Motor neuron (in vitro differentiated cells): ENCODE measurements around the gene ARHGAP8. TPM values are rescaled to one million over a fixed set of nuclear protein-coding genes. Genes with fewer than 3 reads are reported as not detected.
A peak's percentile ranks its signal among the peaks of the same experiment; 100 is the strongest.

Experiments
- ATAC-seq, 8 experiments: fragments of 200-7000 bp; cut with Tn5 transposase; replicated peaks in 6 of 8; 2 replicates each; pipeline ENCODE4 v1.8.0; 2021; ENCODE audit warnings: mild to moderate bottlenecking in 8 of 8, moderate library complexity in 8 of 8
- H3K27ac ChIP-seq, 2 donors: fragments of 250-450 bp; sonication (Bioruptor Pico); 2 replicates each; pipeline ENCODE4 v1.9.0; 2021; ENCODE audit warnings: antibody characterized with exemption in 2 of 2, mild to moderate bottlenecking in 2 of 2, moderate library complexity in 1 of 2
- H3K4me1 ChIP-seq, 2 donors: fragments of 250-450 bp; sonication (Bioruptor Pico); replicated peaks in 1 of 2; 2 replicates each; pipeline ENCODE4 v1.6.1; 2021; ENCODE audit warnings: antibody characterized with exemption in 2 of 2, mild to moderate bottlenecking in 2 of 2, moderate library complexity in 1 of 2
- H3K4me3 ChIP-seq, 5 donors: fragments of 250-450 bp; sonication (Bioruptor Pico); 2 replicates each; pipeline ENCODE4 v1.9.0; 2021; ENCODE audit warnings: antibody characterized with exemption in 5 of 5, mild to moderate bottlenecking in 5 of 5, moderate library complexity in 4 of 5
- WGBS, 10 experiments: fragments of 450-650 bp; shearing (Covaris generic); methylation state at CpG; one replicate each; pipeline ENCODE4 v1.0.0; 2022; 5-methylcytosine and 5-hydroxymethylcytosine counted together
- in situ Hi-C, 9 experiments: fragments of 400-800 bp; cut with MboI; loops; one replicate each; pipeline ENCODE4 v1.15.0; 2021; ENCODE audit warnings: low sequenced_read_pairs in 9 of 9, low pct_unique_long_range_greater_than_20kb in 2 of 9; ENCODE audit not compliant: unreplicated experiment in 9 of 9
- total RNA-seq, 8 experiments: library from RNA; unstranded; fragments of 300-600 nt; gene quantifications; 2 replicates each; pipeline versions ENCODE4 v1.2.3 to v1.2.4, GENCODE V29; 2022

Gene ARHGAP8
- total RNA-seq, 8 experiments from 2014 or later = 0.25 to 3.6 (median 1.5) TPM; not detected in 1

DNA sequence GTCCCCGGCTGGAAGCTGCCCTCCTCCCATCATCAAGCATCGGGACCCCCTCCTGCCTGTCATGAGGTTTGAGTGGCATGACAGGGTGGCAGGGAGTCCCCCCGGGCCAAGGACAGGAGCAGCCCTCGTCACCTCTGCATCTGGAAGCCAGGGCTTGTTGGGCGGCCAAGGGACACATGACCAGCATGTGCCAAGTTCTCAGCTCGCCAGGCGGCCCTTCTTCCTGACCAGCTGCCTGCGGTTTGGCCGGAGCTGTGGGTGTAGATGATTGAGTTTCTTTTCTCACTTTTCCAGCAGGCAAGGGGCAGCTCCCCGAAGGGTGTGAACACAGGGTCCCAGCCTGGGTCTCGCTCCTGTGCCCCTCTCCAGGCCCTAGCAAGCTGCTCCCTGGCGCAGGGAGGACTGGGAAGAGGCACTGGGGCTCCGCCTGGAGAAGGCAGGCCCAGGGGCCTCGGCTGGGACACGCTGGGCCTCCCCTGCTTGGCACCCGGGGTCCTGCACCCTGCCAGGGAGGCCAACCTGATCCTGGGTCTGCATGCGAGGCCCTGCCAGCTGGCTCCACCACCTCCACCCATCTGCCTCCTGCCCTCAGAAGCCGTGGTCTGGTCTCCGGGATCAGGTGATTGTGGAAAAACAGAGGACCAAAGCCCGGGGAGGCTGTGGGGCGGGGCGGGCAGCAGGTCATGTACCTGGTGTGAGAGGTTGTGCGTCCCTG is 13.4 kb downstream of the ARHGAP8 start:
- Histone ChIP-seq H3K4me1 (no peaks in the 10 kb centered on the region), H3K27ac (no peak overlapping the region), H3K4me3 (no peak overlapping the region)
- ATAC-seq = no peak
- in situ Hi-C loops = no loop called here
- 0 to 90% (median 47%) methylated on average over 2 of the region's 23 CpGs; no CpG with 5 or more reads in 7 of the 10 experiments for WGBS, 10 experiments

DNA sequence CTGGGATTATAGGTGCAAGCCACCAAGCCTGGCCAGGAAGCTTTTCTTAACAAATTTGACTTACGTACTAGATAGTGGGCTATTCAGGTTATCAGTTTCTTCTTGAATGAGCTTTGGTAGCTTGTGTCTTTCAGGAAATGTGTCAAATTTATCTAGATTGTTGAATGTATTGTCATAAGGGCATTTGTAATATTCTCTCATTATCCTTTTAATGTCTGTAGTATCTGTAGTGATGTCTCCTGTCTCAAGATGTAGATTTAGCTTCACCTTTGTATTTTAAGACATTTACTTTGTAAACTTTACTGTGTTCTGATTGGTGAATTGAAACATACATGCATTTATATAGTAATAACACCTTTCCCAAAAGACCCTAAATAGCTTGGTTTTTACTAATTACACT is 20.7 kb downstream of the ARHGAP8 start:
- Histone ChIP-seq H3K27ac (no peak overlapping the region), H3K4me3 (no peak overlapping the region), H3K4me1 (no peaks in the 10 kb centered on the region)
- 57 to 100% (median 95%) methylated on average over 1 of the region's 1 CpG; no CpG with 5 or more reads in 4 of the 10 experiments for WGBS, 10 experiments
- no peak for ATAC-seq
- in situ Hi-C loops = no loop called here

DNA sequence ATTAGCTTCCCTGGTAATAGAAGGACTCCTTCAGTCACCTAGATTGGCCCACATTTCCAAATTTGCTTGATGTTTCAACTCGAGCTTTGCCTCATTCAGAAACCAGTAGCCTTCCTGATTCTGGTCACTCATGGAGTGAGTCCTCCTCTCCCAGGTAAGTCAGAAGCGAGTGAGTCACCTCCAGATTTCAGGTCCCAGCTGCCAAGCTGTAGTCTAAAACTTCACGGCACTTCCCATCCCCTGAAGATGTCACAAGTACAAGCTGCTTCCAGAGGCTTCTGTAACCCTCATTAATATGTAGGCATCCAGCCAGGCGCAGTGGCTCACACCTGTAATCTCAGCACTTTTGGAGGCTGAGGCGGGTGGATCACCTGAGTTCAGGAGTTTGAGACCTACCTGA is 23.5 kb downstream of the ARHGAP8 start:
- no peak overlapping the region for H3K27ac ChIP-seq
- H3K4me1 ChIP-seq = no peaks in the 10 kb centered on the region
- no peak overlapping the region for H3K4me3 ChIP-seq
- in situ Hi-C loops = no loop called here
- 38 to 100% (median 90%) methylated on average over 1 to 4 of the region's 5 CpGs; no CpG with 5 or more reads in 2 of the 10 experiments for WGBS, 10 experiments
- ATAC-seq = no peak

DNA sequence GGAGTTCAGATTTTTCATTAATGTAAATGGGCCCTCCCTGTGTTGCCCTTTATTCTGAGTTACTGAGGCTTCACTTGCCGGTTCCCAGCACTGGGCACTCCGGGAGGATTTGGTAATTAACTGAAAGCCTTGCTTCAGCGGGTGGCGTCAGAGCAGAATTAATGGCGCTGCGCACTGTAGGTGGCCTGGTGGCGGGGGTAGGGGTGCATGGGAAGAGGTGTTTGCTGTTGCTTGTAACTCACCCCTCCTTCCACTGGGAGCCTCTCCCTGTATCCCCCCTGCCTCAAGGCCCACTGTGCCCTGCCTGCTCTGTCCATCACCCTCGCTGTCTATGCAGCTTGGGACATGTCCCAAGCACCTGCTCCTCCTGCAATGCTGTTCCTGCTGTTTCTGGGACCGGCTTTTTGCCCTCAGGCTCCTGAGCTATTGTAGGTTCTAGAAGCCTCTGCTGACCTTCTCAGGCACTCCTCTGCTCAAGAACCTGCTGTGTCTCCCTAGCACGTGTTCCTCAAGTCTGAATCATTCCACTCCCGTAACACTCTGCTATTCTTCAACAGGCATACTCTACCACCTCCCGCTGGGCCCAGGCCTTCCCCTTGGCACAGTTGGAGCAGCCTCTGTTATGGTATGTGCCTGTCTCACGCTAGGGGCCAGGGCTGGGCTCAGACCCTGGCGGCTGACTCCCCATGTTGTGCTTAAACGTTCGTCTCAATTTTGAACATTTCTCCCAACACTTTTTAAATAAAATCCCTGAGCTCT is 24.4 kb downstream of the ARHGAP8 start:
- H3K4me3 ChIP-seq = no peak overlapping the region
- ATAC-seq = peak in 1 of 8 experiments; percentile 26
- in situ Hi-C loops = no loop called here
- H3K27ac ChIP-seq = no peak overlapping the region
- WGBS, 10 experiments = 52 to 82% (median 70%) methylated on average over 3 to 13 of the region's 16 CpGs; no CpG with 5 or more reads in 1 of the 10 experiments
- no peaks in the 10 kb centered on the region for H3K4me1 ChIP-seq

DNA sequence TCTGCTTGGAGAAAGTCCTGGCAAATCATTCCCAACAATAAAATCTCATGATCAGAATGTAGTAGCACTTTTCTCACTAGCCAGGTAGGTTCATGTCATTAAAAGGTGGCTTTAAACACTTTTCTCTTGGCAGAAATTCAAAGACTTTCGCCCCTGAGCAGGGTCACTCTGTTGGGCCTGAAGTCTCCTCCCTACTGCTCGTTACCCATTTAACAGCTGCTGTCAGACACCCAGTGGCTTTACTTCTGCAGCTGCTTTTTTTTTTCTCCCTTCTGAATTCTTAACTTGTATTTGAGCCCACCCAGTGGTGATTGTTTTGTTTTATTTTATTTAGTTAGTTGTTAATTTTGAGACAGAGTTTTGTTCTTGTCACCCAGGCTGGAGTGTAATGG is 25.0 kb downstream of the ARHGAP8 start:
- in situ Hi-C loops = no loop called here
- no peak for ATAC-seq
- no peak overlapping the region for H3K4me3 ChIP-seq
- H3K27ac ChIP-seq = no peak overlapping the region
- H3K4me1 ChIP-seq = no peaks in the 10 kb centered on the region
- WGBS, 10 experiments = 0 to 86% (median 61%) methylated on average over 1 to 2 of the region's 2 CpGs; no CpG with 5 or more reads in 4 of the 10 experiments

DNA sequence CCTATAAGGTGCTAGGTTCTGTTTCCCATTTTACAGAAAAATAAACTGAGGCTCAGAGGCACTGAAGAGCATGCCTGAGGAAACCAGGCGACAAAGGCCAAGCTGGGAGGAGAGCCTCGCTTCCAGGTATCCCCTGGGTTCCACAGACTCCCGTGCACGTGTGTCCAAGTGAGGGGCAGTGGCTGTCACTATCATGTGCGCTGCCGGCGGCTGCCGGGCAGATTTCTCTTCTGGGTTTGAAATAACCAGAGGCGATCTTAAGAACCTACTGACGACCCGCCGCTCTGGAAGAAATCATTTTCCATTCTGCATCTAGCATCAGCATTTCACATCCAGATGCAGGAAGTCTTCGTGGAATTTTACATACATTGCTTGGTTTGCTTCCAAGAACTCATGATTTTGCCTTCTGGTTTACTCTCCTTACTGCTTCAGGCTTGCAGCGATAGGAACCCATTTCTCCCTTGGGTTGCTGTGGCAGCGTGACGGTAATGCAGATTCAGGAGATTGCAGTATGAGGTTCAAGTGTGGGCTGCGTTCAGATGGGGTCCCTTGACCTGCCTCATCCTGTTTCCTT is 28.6 kb downstream of the ARHGAP8 start:
- in situ Hi-C loops = no loop called here
- no peaks in the 10 kb centered on the region for H3K4me1 ChIP-seq
- no peak overlapping the region for H3K27ac ChIP-seq
- ATAC-seq = no peak
- no peak overlapping the region for H3K4me3 ChIP-seq
- WGBS, 10 experiments = 19 to 100% (median 81%) methylated on average over 1 to 10 of the region's 17 CpGs

DNA sequence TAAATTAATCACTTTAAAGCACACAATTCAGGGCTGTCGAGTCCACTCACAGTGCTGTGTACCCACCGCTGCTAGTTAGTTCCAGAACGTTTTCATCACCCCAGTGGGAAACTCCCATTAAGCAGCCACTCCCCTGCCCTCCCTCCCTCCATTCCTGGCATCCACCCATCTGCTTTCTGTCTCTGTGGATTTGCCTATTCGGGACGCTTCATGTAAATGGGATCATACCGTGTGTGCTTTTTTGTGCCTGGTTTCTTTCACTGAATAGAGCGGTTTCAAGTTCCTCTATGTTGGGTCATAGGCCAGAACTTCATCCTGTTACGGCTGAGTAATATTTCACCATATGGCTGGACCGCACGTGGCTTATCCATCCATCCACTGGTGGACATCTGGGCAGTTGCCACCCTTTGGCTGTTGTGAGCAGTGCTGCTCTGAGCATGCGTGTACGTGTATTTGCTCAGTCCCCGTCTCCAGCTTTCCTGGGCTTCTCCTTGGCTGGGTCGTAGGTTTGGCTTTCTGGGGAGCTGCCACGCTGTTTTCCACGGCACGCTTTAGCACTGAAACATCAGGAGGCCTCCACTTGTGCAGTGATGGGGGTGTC is 30.1 kb downstream of the ARHGAP8 start:
- Histone ChIP-seq H3K4me1 (no peaks in the 10 kb centered on the region), H3K27ac (no peak overlapping the region), H3K4me3 (no peak overlapping the region)
- in situ Hi-C loops = no loop called here
- WGBS, 10 experiments = 0 to 100% (median 77%) methylated on average over 1 to 10 of the region's 17 CpGs; no CpG with 5 or more reads in 3 of the 10 experiments
- ATAC-seq = peak in 5 of 8 experiments; percentile 37 to 97 (median 92)

DNA sequence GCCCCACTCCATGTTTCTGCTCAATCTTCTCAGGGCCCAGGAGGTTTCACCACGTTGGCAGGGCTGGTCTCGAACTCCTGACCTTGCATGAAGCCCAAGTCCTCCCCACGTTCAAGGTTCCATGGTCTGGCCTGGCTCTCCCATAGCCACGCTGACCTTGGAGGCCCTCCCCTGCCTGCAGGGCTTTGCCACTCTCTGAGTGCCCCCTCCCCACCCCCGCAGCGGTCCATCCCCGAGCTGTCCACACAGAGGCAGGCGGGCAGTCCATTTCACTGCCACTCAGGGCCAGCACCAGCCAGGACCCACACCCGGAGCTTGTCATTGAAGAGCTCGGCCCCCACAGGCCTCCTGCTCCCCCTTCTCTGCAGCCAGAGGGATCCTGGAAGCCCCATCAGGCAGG is 30.7 kb downstream of the ARHGAP8 start:
- no peak overlapping the region for H3K4me3 ChIP-seq
- ATAC-seq = no peak
- in situ Hi-C loops = no loop called here
- WGBS, 10 experiments = no CpG with 5 or more reads among the region's 10 CpGs
- no peaks in the 10 kb centered on the region for H3K4me1 ChIP-seq
- no peak overlapping the region for H3K27ac ChIP-seq

DNA sequence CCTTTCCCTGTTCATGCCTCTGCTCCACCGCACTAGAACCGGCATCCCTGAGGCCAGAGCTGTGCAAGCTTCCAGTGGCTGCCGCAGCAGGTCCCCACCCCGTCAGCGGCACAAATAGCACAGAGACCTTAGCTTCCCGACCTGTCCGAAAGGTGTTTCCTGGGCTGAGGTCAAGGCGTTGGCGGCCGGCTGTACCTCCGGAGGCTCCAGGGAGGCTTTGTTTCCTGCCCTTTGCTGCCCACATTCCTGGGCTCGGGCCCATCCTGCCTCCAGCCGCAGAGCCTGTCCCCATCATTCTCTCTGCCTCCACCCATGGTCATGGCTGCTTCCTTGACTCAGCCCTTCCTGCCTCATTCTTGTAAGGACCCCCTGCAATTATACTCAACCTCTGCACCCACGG is 31.2 kb downstream of the ARHGAP8 start:
- Histone ChIP-seq H3K4me1 (no peaks in the 10 kb centered on the region), H3K4me3 (no peak overlapping the region), H3K27ac (no peak overlapping the region)
- in situ Hi-C loops = no loop called here
- 0 to 100% (median 47%) methylated on average over 1 to 13 of the region's 14 CpGs for WGBS, 10 experiments
- no peak for ATAC-seq

DNA sequence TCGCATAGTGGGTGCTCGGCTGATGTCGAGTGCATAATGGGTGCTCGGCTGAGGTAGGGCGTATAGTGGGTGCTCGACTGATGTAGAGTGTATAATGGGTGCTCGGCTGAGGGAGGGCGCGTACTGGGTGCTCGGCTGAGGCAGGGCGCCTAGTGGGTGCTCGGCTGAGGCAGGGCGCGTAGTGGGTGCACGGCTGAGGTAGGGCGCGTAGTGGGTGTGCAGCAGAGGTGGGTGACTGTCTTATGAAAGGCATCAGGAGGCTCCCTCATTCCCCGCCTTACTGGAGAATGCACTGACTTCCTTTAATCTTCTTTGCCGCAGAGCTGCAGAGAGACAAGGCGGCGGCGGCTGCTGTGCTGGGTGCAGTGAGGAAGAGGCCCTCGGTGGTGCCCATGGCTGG is 33.8 kb downstream of the ARHGAP8 start:
- Histone ChIP-seq H3K4me1 (no peaks in the 10 kb centered on the region), H3K4me3 (no peak overlapping the region), H3K27ac (no peak overlapping the region)
- no peak for ATAC-seq
- in situ Hi-C loops = no loop called here
- WGBS, 10 experiments = 91 to 98% (median 97%) methylated on average over 6 to 7 of the region's 23 CpGs; no CpG with 5 or more reads in 7 of the 10 experiments

DNA sequence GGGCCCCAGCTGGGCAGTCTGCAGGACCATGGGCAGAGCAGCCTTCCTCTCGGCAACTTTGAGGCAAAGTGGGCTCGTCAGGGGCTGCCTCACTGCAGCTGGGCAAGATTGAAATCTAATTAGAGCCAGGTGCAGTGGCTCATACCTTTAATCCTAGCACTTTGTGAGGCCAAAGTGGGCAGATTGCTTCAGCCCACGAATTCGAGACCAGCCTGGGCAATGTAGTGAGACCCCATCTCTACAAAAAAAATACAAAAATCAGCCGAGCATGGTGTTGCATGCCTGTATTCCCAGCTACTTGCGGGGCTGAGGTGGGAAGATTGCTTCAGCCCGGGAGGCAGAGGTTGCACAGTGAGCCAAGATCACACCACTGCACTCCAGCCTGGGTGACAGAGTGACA is 34.2 kb downstream of the ARHGAP8 start:
- 7 to 100% (median 84%) methylated on average over 2 to 5 of the region's 7 CpGs; no CpG with 5 or more reads in 1 of the 10 experiments for whole genome bisulfite sequencing, 10 experiments
- in situ Hi-C loops = no loop called here
- H3K27ac ChIP-seq = no peak overlapping the region

DNA sequence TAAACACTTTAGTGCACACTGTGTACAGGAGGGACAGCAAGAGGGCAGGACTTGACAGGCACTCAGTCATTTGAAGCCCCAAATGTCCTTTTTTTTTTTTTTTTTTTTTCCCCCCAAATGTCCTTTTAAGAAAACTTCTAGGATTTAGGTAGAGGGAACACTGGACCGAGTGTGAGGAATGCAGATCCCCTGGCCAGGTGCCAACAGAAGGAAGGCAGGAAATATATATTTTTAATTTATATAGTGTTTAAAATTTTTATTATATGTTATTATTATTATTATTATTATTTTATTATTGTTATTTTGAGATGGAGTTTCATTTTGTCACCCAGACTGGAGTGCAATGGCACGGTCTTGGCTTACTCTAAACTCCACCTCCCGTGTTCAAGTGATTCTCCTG is 35.5 kb downstream of the ARHGAP8 start:
- WGBS, 10 experiments = 0 to 100% (median 14%) methylated on average over 1 to 3 of the region's 3 CpGs; no CpG with 5 or more reads in 3 of the 10 experiments

More for the DNA sequence above, 34.2 kb downstream of the ARHGAP8 start:
- ATAC-seq = no peak
- H3K4me3 ChIP-seq = no peak overlapping the region
- H3K4me1 ChIP-seq = no peaks in the 10 kb centered on the region

DNA sequence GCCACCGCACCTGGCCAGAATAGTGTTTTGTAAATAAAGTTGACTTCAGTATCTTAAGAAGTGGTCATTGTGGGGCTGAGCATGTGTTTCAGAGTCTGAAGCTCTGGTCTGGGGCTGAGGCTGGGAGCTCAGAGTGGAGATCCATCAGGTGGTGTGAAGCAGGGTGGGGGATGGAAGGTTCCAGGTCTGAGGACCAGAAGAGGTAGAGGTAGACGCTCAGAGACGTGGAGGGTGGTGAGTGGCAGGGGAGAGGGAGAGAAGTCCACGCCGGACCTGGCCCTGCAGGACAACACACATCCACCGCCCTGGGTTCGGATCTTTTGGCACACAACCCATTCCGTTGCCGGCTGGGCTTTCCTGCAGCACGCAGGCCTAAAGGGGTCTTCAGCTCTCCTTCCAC is 40.7 kb downstream of the ARHGAP8 start:
- in situ Hi-C loops = no loop called here
- Histone ChIP-seq H3K4me3 (no peak overlapping the region), H3K4me1 (peaks cover 12 to 19% of the 10 kb centered on the region in 2 donors), H3K27ac (peak overlapping the region; percentile 1 to 38)
- peak in 5 of 8 experiments; percentile 4 to 12 (median 9) for ATAC-seq
- 38 to 100% (median 68%) methylated on average over 1 to 5 of the region's 10 CpGs; no CpG with 5 or more reads in 3 of the 10 experiments for WGBS, 10 experiments

More for the DNA sequence above, 35.5 kb downstream of the ARHGAP8 start:
- Histone ChIP-seq H3K27ac (no peak overlapping the region), H3K4me3 (no peak overlapping the region), H3K4me1 (peaks cover 0 to 1% of the 10 kb centered on the region in 2 donors)
- ATAC-seq = no peak
- in situ Hi-C loops = no loop called here
